GM12875 (cell line): ENCODE data around the gene DNMT1.

ENCODE experiments used
- H3K4me3 ChIP-seq: one replicate; pipeline ENCODE4 v1.5.1; 2011; ENCODE audit warnings: low read depth, low read length, control low read depth
- CTCF ChIP-seq: IDR thresholded peaks from 2 replicates; pipeline ENCODE4 v1.5.1; 2011; ENCODE audit warnings: low read depth, mild to moderate bottlenecking, control low read depth, inconsistent platforms, low read length, moderate library complexity, borderline replicate concordance; ENCODE audit not compliant: insufficient read depth

The DNMT1 gene

GRCh38 chr19:10231612-10232228 is 37.0 kb upstream of the DNMT1 start:
- peak overlapping the region; percentile 98 for H3K4me3 ChIP-seq
- no peak for TF ChIP-seq CTCF

GRCh38 chr19:10230861-10231611 is 36.3 kb upstream of the DNMT1 start, which contains the start of gene S1PR2:
S1PR2 (minus strand) TSS chr19:10231331; CDS start chr19:10224905, 6,426 bp downstream.
- TF ChIP-seq CTCF: no peak

GRCh38 chr19:10230173-10230860 is 35.6 kb upstream of the DNMT1 start:
- peak overlapping the region; percentile 98 for H3K4me3 ChIP-seq
- no peak for TF ChIP-seq CTCF

More at GRCh38 chr19:10230861-10231611, 36.3 kb upstream of the DNMT1 start, which contains the start of gene S1PR2:
- peak within 1 kb of the TSS; percentile 98 for H3K4me3 ChIP-seq

- H3K4me3 ChIP-seq: peak overlapping the region; percentile 8
- TF ChIP-seq CTCF: peak; percentile 68
Observed at GRCh38 chr19:10228920-10229319, 34.2 kb upstream of the DNMT1 start.

- TF ChIP-seq CTCF: no peak
- H3K4me3 ChIP-seq: no peak overlapping the region
Observed at GRCh38 chr19:10228393-10228792, 33.6 kb upstream of the DNMT1 start.

GRCh38 chr19:10227026-10227971 is 32.5 kb upstream of the DNMT1 start:
- no peak for TF ChIP-seq CTCF
- H3K4me3 ChIP-seq: no peak overlapping the region
